ENCODE measurements around the gene ACTN4.

- TF ChIP-seq CTCF (IDR thresholded peaks at IDR 0.05) (no peak), EZH2 (IDR thresholded peaks at IDR 0.05; ENCODE audit: borderline replicate concordance, insufficient read depth, low read depth, low read length, poor library complexity, severe bottlenecking) (no peak)
Measured at GRCh38 chr19:38647966-38648768, 718 bp downstream of the ACTN4 start.

Data from B cell (primary cell).